Measurements from ENCODE around the gene CCDC183.
"Not testable (repeated sequence)": the region's sequence is repeated elsewhere in the genome, so short reads cannot be mapped to it uniquely, and the experiment has no call there.

CCDC183 gene

GRCh38 chr9:136751244-136751643, 44.9 kb upstream of the CCDC183 start:
- H3K4me3 ChIP-seq (ENCODE audit: low read depth, low read length): no peak overlapping the region
- no peak for DNase-seq (ENCODE audit: low read depth)
- no peak for TF ChIP-seq CTCF (IDR thresholded peaks at IDR 0.05; ENCODE audit: control insufficient read depth, extremely low read depth, insufficient read depth)

- no peak for DNase-seq (ENCODE audit: low read depth)
- no peak overlapping the region for H3K4me3 ChIP-seq (ENCODE audit: low read depth, low read length)
- no peak for TF ChIP-seq CTCF (IDR thresholded peaks at IDR 0.05; ENCODE audit: control insufficient read depth, extremely low read depth, insufficient read depth)
These were observed 44.3 kb upstream of the CCDC183 start for GRCh38 chr9:136751814-136752213.

- DNase-seq (ENCODE audit: low read depth): no peak
- H3K4me3 ChIP-seq (ENCODE audit: low read depth, low read length): no peak overlapping the region
- TF ChIP-seq CTCF (IDR thresholded peaks at IDR 0.05; ENCODE audit: control insufficient read depth, extremely low read depth, insufficient read depth): no peak
These were observed 42.6 kb upstream of the CCDC183 start for GRCh38 chr9:136753371-136754058.

- no peak overlapping the region for H3K4me3 ChIP-seq (ENCODE audit: low read depth, low read length)
- TF ChIP-seq CTCF (IDR thresholded peaks at IDR 0.05; ENCODE audit: control insufficient read depth, extremely low read depth, insufficient read depth): no peak
- no peak for DNase-seq (ENCODE audit: low read depth)
These were observed 42.0 kb upstream of the CCDC183 start for GRCh38 chr9:136754059-136754572.

GRCh38 chr9:136754626-136755301, 41.4 kb upstream of the CCDC183 start:
- DNase-seq (ENCODE audit: low read depth): no peak
- no peak for TF ChIP-seq CTCF (IDR thresholded peaks at IDR 0.05; ENCODE audit: control insufficient read depth, extremely low read depth, insufficient read depth)
- H3K4me3 ChIP-seq (ENCODE audit: low read depth, low read length): no peak overlapping the region

- DNase-seq (ENCODE audit: low read depth); H3K4me3 ChIP-seq (ENCODE audit: low read depth, low read length): not testable (repeated sequence)
These were observed 40.6 kb upstream of the CCDC183 start for GRCh38 chr9:136755302-136756133.

GRCh38 chr9:136756134-136756438, 40.1 kb upstream of the CCDC183 start:
- TF ChIP-seq CTCF (IDR thresholded peaks at IDR 0.05; ENCODE audit: control insufficient read depth, extremely low read depth, insufficient read depth): no peak
- DNase-seq (ENCODE audit: low read depth): no peak
- H3K4me3 ChIP-seq (ENCODE audit: low read depth, low read length): no peak overlapping the region
